IPS-18c (cell line): ENCODE results near the gene MYH16.
"Not testable (repeated sequence)": the region's sequence is repeated elsewhere in the genome, so short reads cannot be mapped to it uniquely, and the experiment has no call there.

Experiments
- H3K4me3 ChIP-seq: 2 replicates; pipeline ENCODE4 v1.7.0; 2013; ENCODE audit warnings: low read depth, mild to moderate bottlenecking, low read length, moderate library complexity; ENCODE audit not compliant: insufficient read depth
- H3K9me3 ChIP-seq: one replicate; pipeline ENCODE4 v1.6.1; 2013; ENCODE audit warnings: mild to moderate bottlenecking, low read length, moderate library complexity; ENCODE audit not compliant: control insufficient read depth, insufficient read depth

Gene MYH16

DNA sequence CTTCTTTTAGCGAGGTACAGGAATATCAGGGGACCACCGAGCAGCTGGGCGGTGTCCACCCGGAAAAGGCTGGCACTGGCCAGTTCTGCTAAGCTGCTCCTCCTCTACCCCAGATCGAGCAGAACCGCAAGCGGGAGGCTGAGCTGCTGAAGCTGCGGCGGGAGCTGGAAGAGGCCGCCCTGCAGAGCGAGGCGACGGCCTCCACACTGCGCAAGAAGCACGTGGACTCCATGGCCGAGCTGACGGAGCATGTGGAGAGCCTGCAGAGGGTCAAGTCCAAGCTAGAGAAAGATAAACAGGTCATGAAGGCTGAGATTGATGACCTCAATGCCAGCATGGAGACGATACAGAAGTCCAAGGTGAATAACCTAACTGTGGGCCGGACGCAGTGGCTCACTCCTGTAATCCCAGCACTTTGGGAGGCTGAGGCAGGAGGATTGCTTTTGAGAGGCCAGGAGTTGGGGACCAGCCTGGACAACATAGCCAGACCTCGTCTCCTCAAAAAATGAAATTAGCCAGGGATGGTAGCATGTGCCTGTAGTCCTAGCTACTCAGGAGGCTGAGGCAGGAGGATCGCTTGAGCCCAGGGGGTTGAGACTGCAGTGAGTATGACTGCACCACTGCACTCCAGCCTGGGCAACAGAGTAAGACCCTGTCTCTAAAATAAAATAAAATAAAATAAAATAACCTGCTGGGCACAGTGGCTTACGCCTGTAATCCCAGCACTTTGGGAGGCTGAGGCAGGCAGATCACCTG, 15.3 kb downstream of the MYH16 start:
- Histone ChIP-seq H3K9me3 (no peaks in the 10 kb centered on the region), H3K4me3 (no peak overlapping the region)

DNA sequence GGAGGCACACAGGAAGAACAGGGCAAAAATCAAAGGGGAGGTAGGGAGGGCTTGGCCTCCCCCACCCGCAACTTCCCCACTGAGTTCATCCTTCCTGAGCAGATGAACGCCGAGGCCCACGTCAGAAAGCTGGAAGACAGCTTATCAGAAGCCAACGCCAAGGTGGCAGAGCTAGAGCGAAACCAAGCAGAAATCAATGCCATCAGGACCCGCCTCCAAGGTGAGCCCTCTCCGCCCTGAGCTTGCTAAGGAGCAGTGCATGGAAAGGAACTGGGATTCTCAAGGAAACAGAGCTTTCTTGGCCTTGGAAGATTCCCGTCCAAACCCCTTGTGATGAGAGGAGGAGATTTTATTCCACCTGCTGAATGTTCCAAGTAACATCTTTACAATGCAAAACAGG, 16.5 kb downstream of the MYH16 start:
- no peaks in the 10 kb centered on the region for H3K9me3 ChIP-seq
- no peak overlapping the region for H3K4me3 ChIP-seq

- H3K9me3 ChIP-seq, H3K4me3 ChIP-seq: not testable (repeated sequence)
Observed at GRCh38 chr7:99290148-99290547, 17.5 kb downstream of the MYH16 start.

DNA sequence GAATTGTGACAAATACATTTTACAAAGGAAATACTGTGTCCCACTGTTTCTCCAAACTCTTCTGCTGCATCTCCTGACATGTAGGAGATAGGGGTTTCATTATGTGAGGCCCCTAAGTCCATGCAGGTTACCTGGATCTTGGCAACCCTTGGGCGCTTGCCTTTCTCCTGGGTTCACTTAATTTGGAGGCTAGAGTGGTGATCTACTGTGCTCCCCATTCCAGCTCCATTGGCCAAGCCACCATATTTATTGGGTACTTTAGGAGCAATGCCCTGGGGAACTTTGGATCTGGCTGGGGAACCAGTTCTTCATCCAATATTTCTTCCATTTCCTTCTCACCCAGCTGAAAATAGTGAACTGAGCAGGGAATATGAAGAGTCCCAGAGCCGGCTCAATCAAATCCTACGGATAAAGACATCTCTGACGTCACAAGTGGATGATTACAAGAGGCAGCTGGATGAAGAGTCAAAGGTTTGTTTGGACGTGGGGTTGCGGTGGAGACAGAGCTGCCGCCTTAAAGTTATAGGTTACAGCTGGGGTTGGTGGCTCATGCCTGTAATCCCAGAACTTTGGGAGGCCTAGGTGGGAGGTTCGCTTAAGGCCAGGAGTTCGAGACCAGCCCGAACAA, 18.5 kb downstream of the MYH16 start:
- Histone ChIP-seq H3K4me3 (no peak overlapping the region), H3K9me3 (no peaks in the 10 kb centered on the region)

DNA sequence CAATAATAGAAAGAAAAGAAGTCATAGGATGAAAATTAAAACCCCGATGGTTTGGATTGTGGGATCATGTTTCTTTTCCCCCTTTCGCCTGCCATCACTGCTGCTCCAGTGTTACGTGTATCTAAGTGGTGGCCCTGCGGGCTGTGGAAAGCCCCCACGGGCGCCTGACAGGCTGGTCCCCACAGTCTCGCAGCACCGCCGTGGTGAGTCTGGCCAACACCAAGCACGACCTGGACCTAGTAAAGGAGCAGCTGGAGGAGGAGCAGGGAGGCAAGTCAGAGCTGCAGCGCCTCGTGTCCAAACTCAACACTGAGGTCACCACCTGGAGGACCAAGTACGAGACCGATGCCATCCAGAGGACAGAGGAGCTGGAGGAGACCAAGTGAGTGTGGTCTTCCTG, 19.5 kb downstream of the MYH16 start:
- H3K4me3 ChIP-seq: no peak overlapping the region
- H3K9me3 ChIP-seq: no peaks in the 10 kb centered on the region

DNA sequence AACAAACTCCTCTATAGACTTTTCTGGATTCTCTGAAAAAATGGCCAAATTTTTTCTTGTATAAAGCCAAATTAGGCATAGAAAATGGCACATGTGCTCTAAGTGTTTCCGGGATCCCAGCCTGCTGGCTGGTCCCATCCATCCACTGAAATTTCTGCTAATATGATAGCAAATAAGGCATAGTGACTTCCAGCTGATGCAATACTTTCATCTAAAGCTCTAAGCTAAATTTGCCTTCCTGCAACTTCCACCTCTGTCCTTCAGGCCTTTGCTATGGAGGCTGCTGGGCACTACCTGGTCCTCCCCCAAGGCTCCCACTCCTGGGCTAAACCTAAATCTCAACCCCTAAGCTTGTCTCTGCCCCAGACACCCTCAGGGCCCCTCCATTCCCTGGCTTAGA, 20.5 kb downstream of the MYH16 start:
- H3K4me3 ChIP-seq: no peak overlapping the region
- H3K9me3 ChIP-seq: no peaks in the 10 kb centered on the region

DNA sequence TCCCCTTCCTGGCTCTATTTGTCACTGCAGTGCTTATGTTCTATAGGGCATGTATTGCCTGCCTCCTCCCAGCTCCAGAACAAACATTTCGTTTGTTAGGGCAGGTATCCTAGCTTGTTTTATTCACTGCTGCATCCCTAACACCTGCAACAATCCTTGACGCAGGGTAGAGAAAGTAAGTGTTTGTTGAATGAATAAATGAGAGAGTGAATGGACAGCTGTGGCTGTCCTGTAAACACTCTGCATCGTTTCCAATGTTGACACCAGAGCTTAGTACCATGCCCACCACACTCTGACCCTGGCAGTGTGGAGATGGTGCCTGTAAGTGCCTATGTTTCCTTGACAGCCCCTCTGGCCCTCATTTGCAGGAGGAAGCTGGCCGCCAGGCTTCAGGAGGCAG, 21.0 kb downstream of the MYH16 start:
- Histone ChIP-seq H3K9me3 (no peaks in the 10 kb centered on the region), H3K4me3 (no peak overlapping the region)

DNA sequence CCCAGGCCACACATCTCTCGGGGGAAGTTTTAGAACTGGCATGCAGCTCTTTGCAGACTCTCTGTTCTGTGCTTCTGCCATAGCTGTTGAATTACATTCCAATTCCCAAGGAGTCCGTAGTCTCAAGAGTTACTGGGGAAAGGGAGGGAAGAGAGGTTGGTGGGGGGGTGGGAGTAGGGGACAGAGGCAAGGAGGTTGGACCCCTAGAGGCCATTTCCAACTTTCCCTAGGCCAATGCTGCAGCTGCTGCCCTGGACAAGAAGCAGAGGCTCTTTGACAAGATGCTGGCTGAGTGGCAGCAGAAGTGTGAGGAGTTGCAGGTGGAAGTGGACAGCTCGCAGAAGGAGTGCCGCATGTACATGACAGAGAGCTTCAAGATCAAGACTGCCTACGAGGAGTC, 23.8 kb downstream of the MYH16 start:
- H3K9me3 ChIP-seq: no peaks in the 10 kb centered on the region

DNA sequence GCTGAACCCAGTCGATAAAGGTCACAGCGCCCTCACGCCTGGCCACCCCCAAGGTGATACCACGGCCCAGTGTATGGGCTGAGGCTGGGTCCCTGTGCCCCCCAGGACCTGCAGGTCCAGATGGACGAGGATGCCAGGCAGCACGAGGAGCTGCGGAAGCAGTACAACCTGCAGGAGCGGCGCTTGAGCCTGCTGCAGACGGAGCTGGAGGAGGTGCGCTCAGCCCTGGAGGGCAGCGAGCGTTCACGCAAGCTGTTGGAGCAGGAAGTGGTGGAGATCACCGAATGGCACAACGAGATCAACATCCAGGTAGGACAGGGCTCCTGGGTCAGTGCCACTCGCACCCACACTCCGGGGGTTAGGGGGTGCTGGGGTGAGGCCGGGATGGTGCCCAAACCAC, 28.9 kb downstream of the MYH16 start:
- Histone ChIP-seq H3K9me3 (no peaks in the 10 kb centered on the region), H3K4me3 (no peak overlapping the region)

More for the DNA sequence above, 23.8 kb downstream of the MYH16 start:
- no peak overlapping the region for H3K4me3 ChIP-seq

DNA sequence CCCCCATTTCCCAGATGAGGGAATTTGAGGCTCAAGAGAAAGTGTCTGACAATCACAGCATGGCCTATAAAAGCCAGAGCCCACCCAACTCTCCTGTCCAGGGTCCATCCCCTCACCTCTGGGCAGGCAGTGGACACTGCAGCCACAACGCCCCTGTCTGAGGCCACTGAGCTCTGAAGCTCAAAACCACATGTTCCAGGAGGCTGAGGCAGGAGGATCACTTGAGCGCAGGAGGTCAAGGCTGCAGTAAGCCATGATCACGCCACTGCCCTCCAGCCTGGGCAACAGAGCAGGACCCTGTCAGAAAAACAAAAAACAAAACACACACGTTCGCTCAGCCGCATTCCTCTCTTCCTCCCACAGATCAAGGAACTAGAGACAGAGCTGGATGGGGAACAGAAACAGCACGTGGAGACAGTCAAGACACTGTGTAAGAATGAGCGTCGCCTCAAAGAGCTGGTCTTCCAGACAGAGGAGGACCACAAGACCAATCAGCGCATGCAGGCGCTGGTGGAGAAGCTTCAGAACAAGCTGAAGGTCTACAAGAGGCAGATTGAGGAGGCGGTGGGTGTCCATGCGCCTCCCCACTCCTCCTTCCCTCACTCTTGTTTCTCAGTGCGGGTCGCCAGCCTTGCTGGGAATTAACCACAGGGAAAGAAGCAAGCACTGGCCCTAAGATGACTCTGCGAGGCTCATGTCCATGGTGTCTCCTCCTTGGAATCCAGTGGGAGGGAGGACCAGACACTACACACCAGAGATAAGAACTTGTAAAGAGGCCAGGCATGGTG, 33.0 kb downstream of the MYH16 start:
- Histone ChIP-seq H3K9me3 (no peaks in the 10 kb centered on the region), H3K4me3 (no peak overlapping the region)

DNA sequence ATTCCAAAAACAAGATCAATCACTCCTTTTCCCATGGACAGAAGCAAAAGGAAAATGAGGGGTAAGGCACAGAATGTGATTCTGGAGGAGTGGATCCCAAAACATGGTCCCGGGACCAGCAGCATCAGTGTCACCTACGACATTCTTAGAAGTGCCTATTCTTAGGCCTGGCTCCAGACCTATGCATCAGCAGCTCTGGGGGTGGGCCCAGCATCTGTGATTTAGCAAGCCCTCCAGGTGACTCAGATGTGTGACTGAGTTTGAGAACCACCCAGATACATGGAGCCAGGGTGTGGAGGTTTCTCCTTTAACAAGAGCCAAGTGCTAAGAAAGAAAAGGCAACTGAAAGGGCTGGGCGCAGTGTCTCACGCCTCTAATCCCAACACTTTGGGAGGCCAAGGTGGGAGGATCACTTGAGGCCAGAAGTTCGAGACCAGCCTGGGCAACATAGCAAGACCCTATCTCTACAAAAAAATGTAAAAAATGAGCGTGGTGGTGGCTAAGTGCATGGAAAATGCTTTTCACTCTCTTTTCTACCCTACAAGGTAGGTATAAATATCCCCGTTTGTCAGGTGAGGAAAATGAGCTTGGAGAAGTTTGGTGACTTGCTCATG, 35.9 kb downstream of the MYH16 start:
- no peaks in the 10 kb centered on the region for H3K9me3 ChIP-seq
- H3K4me3 ChIP-seq: no peak overlapping the region

DNA sequence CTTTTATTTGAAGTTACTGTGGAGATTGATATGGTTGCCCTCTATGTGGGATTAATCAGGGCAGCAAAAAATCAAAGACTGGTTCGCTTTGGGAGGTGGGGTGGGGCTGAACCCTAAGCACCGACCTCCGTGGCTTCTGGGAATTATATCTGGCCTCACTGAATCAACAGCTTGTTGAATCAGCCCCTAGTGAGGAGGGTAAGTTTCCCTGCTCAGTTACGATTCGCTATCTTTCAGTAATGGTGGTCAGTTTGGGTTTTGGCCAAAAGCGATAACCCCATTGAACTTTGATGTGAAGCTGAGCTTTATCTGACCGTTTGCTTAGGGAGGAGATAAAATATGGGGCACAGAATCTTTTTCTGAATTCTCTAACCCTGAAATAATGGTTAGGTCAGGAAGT, 36.5 kb downstream of the MYH16 start:
- no peaks in the 10 kb centered on the region for H3K9me3 ChIP-seq
- no peak overlapping the region for H3K4me3 ChIP-seq

- no peaks in the 10 kb centered on the region for H3K9me3 ChIP-seq
- no peak overlapping the region for H3K4me3 ChIP-seq
Observed at GRCh38 chr7:99310004-99310403, 37.4 kb downstream of the MYH16 start.

DNA sequence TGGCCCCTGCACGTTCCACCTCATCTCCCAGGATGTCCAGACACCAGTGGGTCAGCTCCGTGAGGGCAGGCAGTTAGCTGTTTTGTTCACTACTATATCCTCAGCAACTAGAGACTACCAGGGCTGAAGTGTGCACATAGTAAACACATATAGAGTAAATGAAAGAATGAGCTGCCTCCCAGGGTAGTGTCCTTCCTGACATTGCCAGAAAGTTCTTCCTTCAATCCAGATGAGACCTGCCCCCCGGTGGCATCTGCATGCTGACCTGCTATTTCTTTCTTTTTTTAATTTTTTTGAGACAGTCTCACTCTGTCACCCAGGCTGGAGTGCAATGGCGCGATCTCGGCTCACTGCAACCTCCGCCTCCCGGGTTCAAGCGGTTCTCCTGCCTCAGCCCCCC, 39.1 kb downstream of the MYH16 start:
- H3K4me3 ChIP-seq: no peak overlapping the region
- H3K9me3 ChIP-seq: no peaks in the 10 kb centered on the region

DNA sequence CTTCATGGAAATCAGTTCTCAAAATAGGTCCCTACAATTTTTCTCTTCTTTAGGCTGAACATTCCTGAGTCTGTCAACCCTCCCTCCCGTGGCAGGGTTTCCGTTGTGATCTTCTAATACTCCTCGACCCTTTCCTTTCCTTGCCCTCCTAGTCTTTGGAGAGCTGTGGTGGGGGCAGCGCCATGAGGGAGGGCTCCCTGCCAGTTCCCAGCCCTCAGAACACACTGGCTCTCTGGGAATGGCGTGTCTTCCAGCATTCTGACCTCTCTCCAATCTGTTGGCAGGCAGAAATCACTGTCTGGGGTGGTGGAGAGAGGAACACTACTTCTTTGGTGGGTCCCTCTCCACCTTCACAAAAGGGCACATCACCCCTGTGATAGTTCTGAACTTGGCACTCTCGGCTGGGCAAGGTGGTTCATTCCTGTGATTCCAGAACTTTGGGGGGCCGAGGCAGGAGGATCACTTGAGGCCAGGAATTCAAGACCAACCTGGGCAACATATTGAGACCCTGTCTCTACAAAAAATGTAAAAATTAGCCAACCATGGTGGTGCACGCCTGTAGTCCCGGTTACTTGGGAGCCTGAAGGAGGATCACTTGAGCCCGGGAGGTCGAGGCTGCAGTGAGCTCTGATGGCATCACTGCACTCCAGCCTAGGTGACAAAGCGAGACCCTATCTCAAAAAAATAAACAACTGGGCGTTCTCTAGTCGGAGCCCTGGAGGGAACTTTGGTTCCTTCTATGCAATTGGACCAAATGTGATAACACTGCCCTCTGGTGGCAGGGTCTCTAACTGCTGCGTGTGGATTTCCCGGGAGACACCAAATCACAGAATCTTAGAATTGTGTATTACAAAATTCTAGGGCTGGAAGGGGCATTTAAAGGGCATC, 39.9 kb downstream of the MYH16 start:
- Histone ChIP-seq H3K9me3 (no peaks in the 10 kb centered on the region), H3K4me3 (no peak overlapping the region)

DNA sequence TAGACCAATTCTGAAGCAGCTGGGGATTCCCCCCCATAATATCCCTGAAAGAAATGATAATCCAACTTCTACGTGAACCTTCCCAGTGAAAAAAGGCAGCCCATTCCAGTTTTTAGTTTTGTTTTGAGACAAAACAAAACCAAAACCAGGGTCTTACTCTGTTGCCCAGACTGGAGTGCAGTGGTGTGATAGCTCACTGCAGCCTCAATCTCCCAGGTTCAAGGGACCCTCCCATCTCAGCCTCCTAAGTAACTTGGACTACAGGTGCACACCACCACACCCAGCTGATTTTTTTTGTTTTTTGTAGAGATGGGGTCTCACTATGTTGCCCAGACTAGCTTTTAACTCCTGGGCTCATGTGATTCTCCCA, 40.5 kb downstream of the MYH16 start:
- Histone ChIP-seq H3K9me3 (no peaks in the 10 kb centered on the region), H3K4me3 (no peak overlapping the region)

GRCh38 chr7:99314504-99314903, 41.9 kb downstream of the MYH16 start:
- no peak overlapping the region for H3K4me3 ChIP-seq

More at GRCh38 chr7:99314504-99314903, 41.9 kb downstream of the MYH16 start:
- no peaks in the 10 kb centered on the region for H3K9me3 ChIP-seq
